22Rv1 (cell line): ENCODE results near the gene LRCH1.

Experiments used
- CTCF ChIP-seq: fragments of 450-650 bp; IDR thresholded peaks from 2 replicates; pipeline ENCODE4 v1.5.1; 2017; ENCODE audit warnings: mild to moderate bottlenecking
- ZFX ChIP-seq: fragments of 450-650 bp; IDR thresholded peaks from 2 replicates; pipeline ENCODE4 v1.6.1; 2017; ENCODE audit warnings: antibody characterized with exemption, borderline replicate concordance

DNA sequence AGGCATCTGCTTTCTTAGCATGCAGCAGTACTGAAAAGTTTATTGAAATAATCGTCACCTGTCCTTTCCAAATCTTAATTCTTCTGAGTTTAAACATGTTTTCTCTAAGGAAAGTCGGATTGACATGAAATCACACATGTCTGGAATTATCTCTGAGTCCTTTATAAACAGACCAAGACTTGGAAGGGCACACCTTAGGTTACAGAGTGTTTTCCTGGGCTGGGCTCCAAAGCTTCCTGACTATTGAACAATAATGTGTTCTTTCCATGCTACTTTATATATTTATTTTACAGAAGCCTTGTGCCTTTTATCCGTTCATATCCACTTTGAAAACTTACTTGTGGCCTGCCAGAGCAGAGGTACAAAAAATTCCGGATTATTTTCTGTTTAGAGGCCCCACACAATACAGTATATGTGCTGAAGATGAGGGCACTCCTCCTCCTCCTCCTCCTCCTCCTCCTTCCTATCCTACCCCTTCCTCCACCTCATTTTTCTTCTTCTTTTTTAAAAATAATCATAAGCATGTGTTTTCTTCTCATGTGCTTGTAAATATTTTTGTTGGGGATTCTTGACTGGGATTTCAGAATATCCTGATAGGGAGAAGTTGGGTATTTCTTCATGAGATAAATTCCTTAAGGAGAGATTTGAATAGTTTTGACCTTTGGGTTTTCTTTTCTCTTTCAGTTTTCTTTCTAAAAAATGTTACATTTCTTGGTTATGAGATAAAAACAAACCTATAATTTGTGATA lies 52.3 kb downstream of the LRCH1 start:
- TF ChIP-seq CTCF: no peak
- no peak for TF ChIP-seq ZFX
